HEK293 (cell line): ENCODE results near the gene RPRD1A.

ENCODE experiments used
- CTCF ChIP-seq: fragments of 450-650 bp; formaldehyde crosslinking; IDR thresholded peaks from 2 replicates; pipeline ENCODE4 v1.5.1; 2016; ENCODE audit warnings: missing biosample characterization, missing genetic modification characterization
- ELK4 ChIP-seq: IDR thresholded peaks from 2 replicates; pipeline ENCODE4 v1.6.1; 2011; ENCODE audit warnings: mild to moderate bottlenecking, low read depth, low read length, borderline replicate concordance
- SP2 ChIP-seq: fragments of 450-650 bp; formaldehyde crosslinking; IDR thresholded peaks from 2 replicates; pipeline ENCODE4 v1.5.1; 2016; ENCODE audit warnings: missing biosample characterization, missing genetic modification characterization
- ZBTB1 ChIP-seq: fragments of 450-650 bp; formaldehyde crosslinking; IDR thresholded peaks from 2 replicates; pipeline ENCODE4 v1.5.1; 2016; ENCODE audit warnings: missing biosample characterization, missing genetic modification characterization
- ZBTB21 ChIP-seq: fragments of 450-650 bp; formaldehyde crosslinking; IDR thresholded peaks from 2 replicates; pipeline ENCODE4 v1.5.1; 2017; ENCODE audit warnings: missing biosample characterization, missing genetic modification characterization
- ZNF138 ChIP-seq: fragments of 450-650 bp; formaldehyde crosslinking; IDR thresholded peaks from 2 replicates; pipeline ENCODE4 v1.5.1; 2016; ENCODE audit warnings: missing biosample characterization, missing genetic modification characterization, borderline replicate concordance
- ZNF24 ChIP-seq: fragments of 450-650 bp; formaldehyde crosslinking; IDR thresholded peaks from 2 replicates; pipeline ENCODE4 v1.5.1; 2016; ENCODE audit warnings: missing biosample characterization, missing genetic modification characterization
- ZNF292 ChIP-seq: fragments of 450-650 bp; formaldehyde crosslinking; IDR thresholded peaks from 2 replicates; pipeline ENCODE4 v1.5.1; 2016; ENCODE audit warnings: low read depth, missing biosample characterization, missing genetic modification characterization, borderline replicate concordance
- ZNF324 ChIP-seq: fragments of 450-650 bp; formaldehyde crosslinking; IDR thresholded peaks from 2 replicates; pipeline ENCODE4 v1.5.1; 2016; ENCODE audit warnings: missing biosample characterization, missing genetic modification characterization
- ZNF433 ChIP-seq: fragments of 450-650 bp; formaldehyde crosslinking; IDR thresholded peaks from 2 replicates; pipeline ENCODE4 v1.5.1; 2016; ENCODE audit warnings: missing biosample characterization, missing genetic modification characterization, low read depth

- no peak for TF ChIP-seq CTCF
- TF ChIP-seq ZNF433 (tag by site-specific recombination), result no peak
- no peak for TF ChIP-seq ZNF138 (tag by site-specific recombination)
- TF ChIP-seq ZNF292 (tag by site-specific recombination), result no peak
- TF ChIP-seq SP2 (tag by site-specific recombination), result no peak
- no peak for TF ChIP-seq ZNF324
- no peak for TF ChIP-seq ZNF24 (tag by site-specific recombination)
- TF ChIP-seq ELK4, result no peak
- no peak for TF ChIP-seq ZBTB21
- no peak for TF ChIP-seq ZBTB1 (tag by site-specific recombination)
Measured at GRCh38 chr18:36066686-36067054, 689 bp downstream of the RPRD1A start.
